ENCODE measurements around the gene SLC22A5.
"Not testable (repeated sequence)": the region's sequence is repeated elsewhere in the genome, so short reads cannot be mapped to it uniquely, and the experiment has no call there.

The SLC22A5 gene

GRCh38 chr5:132389051-132389331, 19.5 kb downstream of the SLC22A5 start:
- no peak for FAIRE-seq

GRCh38 chr5:132389585-132390286, 20.2 kb downstream of the SLC22A5 start:
- no peak for FAIRE-seq

GRCh38 chr5:132391247-132391646, 21.7 kb downstream of the SLC22A5 start:
- no peak for FAIRE-seq

GRCh38 chr5:132391870-132392269, 22.4 kb downstream of the SLC22A5 start:
- FAIRE-seq, result no peak

GRCh38 chr5:132392411-132392810, 22.9 kb downstream of the SLC22A5 start:
- FAIRE-seq, result no peak

GRCh38 chr5:132392978-132393825, 23.7 kb downstream of the SLC22A5 start:
- no peak for FAIRE-seq

GRCh38 chr5:132394667-132395259, 25.3 kb downstream of the SLC22A5 start:
- FAIRE-seq, result no peak

GRCh38 chr5:132396589-132397031, 27.1 kb downstream of the SLC22A5 start:
- FAIRE-seq, result no peak

- FAIRE-seq, result no peak
Measured at GRCh38 chr5:132397224-132397623, 27.7 kb downstream of the SLC22A5 start.

- not testable (repeated sequence) for FAIRE-seq
Measured at GRCh38 chr5:132397936-132398675, 28.6 kb downstream of the SLC22A5 start.

- FAIRE-seq, result not testable (repeated sequence)
Measured at GRCh38 chr5:132404041-132404440, 34.5 kb downstream of the SLC22A5 start.

GRCh38 chr5:132405646-132406045, 36.1 kb downstream of the SLC22A5 start:
- no peak for FAIRE-seq

- no peak for FAIRE-seq
Measured at GRCh38 chr5:132406144-132406783, 36.8 kb downstream of the SLC22A5 start.

GRCh38 chr5:132407970-132408369, 38.5 kb downstream of the SLC22A5 start:
- no peak for FAIRE-seq

GRCh38 chr5:132408456-132408855, 38.9 kb downstream of the SLC22A5 start:
- no peak for FAIRE-seq

GRCh38 chr5:132408965-132409364, 39.5 kb downstream of the SLC22A5 start:
- FAIRE-seq, result no peak

GRCh38 chr5:132410451-132411303, 41.2 kb downstream of the SLC22A5 start:
- no peak for FAIRE-seq

GRCh38 chr5:132411304-132412013, 41.9 kb downstream of the SLC22A5 start:
- FAIRE-seq, result no peak

GRCh38 chr5:132413567-132413966, 44.1 kb downstream of the SLC22A5 start:
- FAIRE-seq, result no peak

GRCh38 chr5:132414634-132415378, 45.3 kb downstream of the SLC22A5 start:
- no peak for FAIRE-seq

All from A204.1 (cell line).